Subcutaneous adipose tissue (tissue), 4 donors: ENCODE results near the gene SLC26A5. TPM values are rescaled to one million over a fixed set of nuclear protein-coding genes. Genes with fewer than 3 reads are reported as not detected.

ENCODE experiments used
- total RNA-seq, 4 donors: library from RNA; depleted of rRNA; stranded (reverse); fragments of >200 nt; gene quantifications; one replicate each; pipeline ENCODE4 v1.1.0, GENCODE V29; 2016
- TF ChIP-seq, protein P1 (sequence below): fragments of 450-650 bp; IDR thresholded peaks from one replicate; pipeline ENCODE4 v1.5.1; 2016; ENCODE audit warnings: low read depth, mild to moderate bottlenecking, control low read depth, antibody characterized with exemption, moderate library complexity

The SLC26A5 gene
- total RNA-seq, 4 donors from 2014 or later: 0.22 to 2.3 (median 0.34) TPM; not detected in 1

DNA sequence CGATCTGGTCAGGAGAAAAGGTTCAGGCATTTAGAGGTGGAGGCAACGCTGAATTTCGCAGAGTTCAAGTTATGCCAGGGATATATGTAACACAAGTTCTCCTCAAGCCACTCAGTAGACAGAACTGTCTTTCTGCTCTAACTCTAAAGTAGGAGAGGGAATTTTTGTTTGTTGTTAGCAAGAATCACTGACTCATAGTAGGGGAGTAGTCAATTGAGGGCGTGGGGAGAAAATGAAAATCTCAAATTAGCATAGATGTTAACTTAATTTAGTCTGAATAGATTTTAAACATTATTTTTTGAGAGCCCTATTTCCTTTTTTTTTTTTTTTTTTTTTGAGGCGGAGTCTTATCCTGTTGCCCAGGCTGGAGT is 64.0 kb downstream of the SLC26A5 start:
- TF ChIP-seq, protein P1, sequence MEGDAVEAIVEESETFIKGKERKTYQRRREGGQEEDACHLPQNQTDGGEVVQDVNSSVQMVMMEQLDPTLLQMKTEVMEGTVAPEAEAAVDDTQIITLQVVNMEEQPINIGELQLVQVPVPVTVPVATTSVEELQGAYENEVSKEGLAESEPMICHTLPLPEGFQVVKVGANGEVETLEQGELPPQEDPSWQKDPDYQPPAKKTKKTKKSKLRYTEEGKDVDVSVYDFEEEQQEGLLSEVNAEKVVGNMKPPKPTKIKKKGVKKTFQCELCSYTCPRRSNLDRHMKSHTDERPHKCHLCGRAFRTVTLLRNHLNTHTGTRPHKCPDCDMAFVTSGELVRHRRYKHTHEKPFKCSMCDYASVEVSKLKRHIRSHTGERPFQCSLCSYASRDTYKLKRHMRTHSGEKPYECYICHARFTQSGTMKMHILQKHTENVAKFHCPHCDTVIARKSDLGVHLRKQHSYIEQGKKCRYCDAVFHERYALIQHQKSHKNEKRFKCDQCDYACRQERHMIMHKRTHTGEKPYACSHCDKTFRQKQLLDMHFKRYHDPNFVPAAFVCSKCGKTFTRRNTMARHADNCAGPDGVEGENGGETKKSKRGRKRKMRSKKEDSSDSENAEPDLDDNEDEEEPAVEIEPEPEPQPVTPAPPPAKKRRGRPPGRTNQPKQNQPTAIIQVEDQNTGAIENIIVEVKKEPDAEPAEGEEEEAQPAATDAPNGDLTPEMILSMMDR: no peak

DNA sequence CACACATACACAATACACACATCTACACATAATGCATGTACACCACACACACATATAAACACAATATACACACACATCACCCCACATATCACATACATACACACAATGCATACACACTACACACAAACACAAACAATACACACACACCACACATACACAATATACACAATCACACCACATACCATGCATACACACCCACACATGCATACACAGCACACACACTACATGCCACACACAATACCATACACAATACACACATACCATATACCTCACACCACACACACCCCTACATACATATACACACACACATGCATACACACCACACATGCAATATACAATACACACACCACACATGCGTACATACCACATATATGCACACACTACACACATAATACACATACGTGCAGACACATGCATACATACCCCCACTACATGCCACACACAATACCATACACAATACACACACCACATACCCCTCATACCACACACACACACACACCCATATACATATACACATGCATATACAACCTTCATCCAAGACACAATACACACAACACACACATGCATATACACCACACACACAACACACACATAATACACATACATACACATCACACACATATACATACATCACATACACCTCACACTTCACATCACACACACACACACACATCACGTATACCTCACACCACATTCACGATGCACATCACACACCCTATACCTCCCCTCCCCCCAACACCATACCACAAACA is 64.6 kb downstream of the SLC26A5 start:
- TF ChIP-seq, protein P1: no peak

DNA sequence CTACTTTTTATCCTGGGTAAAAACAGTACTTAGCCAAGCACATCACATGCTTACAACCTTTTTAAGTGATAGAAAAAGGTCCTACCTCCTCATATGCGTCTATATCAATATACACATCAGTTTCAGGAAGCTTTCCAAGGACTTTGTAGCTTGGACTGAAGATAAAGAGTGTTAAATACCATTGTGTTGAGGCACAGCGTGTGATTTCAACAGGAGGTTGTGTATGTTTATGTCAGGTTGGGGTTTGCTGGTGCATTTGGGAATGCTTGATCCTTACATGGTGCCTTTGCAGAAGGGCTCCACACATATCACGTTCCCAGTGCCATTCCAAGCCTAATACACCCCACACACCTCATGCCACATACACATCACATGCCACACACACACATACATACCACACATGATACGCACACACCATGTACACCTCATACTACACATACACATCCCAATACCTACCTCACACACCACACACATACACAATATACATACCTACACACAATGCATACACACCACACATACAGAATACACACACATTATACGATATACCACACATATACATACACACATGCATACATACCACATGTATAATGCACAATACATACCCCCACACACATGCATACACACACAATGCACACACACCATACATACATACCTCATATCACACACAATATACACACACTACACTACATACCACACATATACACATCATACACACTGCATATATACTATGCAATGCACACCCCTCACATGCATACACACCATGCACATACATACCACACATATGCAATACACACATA is 65.4 kb downstream of the SLC26A5 start:
- TF ChIP-seq, protein P1: no peak

DNA sequence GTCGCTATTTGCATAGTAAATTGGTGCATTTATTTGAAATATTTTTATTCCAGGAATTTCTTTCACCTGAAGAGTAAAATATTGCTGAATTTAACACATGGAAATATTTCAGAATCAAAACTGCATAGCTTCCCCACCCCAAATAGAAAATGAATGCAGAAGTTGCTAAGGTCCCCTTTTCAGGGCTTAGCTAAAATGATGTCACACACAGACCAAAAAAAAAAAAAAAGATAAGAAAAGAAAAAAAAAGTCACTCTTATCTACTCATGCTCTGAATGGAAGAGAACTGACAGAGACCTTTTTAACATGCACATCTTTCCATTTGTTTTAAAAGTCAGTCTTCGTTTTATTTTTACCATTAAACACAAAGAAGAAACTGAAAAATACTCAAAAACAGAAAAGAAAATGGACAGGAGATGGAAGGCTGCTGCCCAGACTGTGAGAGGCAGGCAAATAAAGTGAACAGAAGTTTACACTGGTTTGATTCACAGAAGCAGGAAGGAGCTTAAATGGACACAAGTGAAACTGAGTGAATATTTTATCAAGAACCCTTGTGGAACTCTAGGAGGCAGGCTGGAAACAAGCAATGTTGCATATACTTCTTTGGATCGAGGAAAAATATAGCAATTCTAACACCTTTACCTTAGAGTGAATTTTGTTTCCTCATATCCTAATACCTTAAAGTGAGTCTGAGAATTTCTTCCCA is 66.6 kb downstream of the SLC26A5 start:
- TF ChIP-seq, protein P1: no peak

DNA sequence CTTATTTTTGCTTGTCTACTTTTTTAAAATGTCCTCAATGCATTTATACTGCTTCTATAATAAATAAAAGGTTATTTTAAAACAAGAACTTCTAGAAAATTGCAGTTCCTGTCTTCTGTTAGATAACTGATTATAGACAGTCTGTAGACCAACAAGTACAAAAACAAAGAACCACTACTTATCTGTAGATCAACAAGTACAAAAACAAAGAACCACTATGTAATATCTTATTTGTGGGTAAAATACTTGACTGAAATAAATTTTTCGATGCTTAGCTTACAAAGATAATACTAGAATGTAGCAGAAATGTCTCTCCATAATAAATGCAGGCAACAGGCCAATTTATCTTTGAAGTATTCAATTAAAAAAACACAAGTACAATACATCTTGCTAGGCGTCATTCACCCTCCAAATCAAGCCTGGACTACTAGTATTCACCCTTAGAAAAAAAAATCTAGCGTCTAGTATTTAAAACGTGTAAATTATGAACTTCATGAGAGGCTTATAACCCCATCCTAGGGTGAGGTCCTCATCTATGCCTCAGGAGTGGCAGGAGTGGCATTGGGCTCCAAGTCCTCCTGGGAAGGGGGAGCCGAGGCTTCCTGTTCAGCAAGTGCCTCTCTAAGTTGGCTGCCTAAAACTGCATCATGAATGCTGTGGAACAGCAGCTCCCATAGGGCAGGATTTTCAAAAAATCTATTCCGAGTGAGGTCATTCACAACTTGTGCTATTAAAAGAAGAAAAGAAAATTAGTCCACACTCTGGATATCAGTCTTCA is 72.0 kb downstream of the SLC26A5 start:
- TF ChIP-seq, protein P1: no peak

DNA sequence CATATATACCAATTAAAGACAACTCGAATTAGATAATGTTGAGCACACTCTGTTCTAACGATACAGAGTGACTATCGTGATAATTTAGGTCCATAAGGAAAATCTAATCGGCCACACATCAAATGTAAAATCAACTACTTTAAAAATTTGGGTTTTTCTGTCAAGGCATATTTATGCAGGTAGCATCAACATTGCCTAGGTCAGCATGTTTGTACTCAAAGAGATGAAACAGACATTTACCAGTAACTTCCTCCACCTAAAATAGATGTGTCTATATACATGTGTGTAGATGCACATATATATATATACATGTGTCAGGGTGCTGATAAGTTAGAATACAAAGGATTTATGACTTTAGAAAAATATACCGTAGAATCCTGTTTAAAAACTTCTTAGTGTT is 76.6 kb downstream of the SLC26A5 start:
- TF ChIP-seq, protein P1: no peak
